ENCODE data around the gene ITGB2.

ITGB2 gene

DNA sequence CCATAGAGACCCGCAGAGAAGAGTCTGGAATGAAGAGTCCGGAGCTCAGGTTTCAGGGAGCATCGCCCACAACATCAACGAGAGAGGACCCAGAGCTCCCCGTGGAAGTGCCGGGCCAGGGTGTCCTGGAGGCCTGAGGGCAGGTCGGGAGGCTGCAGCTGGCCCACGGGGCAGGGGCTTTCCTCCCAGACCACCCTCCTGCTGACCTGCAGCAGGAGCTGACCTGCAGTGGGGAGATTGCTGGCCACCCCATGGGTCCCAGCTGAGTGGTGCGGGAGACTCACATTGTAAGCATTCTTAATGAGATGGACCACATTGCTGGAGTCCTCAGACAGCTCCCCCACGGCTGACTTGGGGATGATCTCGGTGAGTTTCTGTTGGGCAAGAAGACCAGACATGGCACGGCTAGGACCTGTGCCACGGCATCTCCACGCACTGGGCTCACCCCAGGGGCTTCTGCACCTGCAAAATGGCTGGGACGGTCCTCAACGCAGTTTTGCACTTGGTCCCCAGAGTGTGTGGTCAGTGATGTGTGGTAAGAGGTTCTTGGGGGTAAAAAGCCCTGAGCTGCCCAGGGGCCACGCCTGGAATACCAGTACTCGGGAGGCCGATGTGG lies 25.9 kb downstream of the ITGB2 start:
- H3K27ac ChIP-seq = no peak overlapping the region
- TF ChIP-seq, protein P1, sequence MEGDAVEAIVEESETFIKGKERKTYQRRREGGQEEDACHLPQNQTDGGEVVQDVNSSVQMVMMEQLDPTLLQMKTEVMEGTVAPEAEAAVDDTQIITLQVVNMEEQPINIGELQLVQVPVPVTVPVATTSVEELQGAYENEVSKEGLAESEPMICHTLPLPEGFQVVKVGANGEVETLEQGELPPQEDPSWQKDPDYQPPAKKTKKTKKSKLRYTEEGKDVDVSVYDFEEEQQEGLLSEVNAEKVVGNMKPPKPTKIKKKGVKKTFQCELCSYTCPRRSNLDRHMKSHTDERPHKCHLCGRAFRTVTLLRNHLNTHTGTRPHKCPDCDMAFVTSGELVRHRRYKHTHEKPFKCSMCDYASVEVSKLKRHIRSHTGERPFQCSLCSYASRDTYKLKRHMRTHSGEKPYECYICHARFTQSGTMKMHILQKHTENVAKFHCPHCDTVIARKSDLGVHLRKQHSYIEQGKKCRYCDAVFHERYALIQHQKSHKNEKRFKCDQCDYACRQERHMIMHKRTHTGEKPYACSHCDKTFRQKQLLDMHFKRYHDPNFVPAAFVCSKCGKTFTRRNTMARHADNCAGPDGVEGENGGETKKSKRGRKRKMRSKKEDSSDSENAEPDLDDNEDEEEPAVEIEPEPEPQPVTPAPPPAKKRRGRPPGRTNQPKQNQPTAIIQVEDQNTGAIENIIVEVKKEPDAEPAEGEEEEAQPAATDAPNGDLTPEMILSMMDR (conservative IDR thresholded peaks at IDR 0.05) = no peak

DNA sequence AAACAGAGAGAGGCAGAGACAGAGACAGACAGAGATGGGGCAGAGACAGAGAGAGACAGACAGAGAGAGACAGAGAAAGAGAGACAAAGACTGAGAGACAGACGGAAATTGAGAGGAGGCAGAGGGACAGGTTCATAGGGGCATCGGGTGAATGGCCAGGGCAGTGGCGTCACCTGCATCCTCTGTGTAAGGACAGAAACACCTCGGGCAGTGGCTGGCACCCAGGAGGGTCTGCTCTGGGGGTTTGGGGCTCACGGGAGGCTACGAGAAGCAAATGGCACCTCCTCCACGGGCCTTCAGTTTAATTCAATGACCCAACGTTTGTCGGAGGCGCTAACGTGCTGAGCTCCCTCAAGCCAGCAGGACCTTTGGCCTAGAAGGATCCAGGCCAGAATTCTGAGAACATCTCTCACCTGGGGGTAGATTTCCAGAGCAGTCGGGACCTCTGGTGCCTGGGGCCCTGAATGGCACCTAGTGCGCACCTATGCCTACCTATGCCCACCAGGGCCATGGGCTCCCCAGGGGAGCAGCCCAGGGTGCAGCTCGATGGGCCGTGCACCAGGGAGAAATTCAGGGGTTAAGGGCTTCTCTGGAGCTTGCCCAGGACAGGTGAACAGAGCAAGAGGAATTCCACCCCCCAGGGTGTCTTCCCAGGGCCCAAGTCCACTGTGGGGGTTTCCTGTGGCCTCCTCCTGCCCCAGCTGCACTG lies 26.6 kb downstream of the ITGB2 start:
- H3K27ac ChIP-seq = no peak overlapping the region
- TF ChIP-seq, protein P1 (conservative IDR thresholded peaks at IDR 0.05) = no peak

DNA sequence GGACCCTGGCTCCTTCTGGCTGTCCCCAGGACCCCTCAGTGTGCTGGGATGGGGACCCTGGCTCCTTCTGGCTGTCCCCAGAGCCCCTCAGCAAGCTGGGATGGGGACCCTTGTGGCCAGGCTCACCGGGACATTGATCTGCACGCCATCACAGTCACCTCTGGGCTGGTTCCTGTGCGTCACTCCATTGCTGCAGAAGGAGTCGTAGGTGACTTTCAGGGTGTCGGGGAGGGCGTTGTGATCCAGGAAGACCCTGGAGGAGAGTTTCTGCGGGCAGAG lies 27.5 kb downstream of the ITGB2 start:
- TF ChIP-seq, protein P1 (conservative IDR thresholded peaks at IDR 0.05) = no peak

DNA sequence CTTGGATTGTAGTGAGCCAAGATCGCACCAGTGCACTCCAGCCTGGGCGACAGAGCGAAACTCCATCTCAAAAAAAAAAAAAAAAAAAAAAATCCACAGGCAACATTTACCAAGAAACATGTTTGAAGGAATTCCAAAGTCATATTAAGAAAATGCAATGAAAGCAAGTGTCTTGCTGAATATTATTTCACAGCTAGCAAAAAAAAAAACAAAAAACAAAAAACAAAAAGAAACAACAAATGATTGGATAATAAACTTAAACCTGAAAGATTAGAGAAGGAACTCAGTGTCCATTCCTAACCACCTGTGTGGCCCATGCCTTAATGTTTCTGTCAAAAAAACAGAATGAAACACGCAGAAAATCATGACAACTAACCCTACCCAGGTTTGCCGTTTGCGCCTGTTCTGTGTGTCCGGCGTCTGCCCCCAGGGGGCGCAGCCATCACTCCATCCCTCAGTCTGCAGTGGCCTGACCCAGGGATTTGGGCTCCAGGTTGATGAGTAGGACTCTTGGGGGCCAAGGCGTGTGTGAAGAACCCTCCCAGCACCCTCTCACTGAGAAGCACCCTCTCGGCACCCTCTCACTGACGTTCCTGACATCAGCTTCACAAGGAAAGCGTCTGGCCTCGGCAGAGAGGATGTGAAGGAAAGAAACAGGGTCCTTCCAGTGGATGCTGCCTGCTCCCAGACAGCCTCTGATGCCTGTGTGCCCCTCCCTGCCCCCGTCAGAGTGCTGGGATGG lies 28.0 kb downstream of the ITGB2 start:
- H3K27ac ChIP-seq = no peak overlapping the region
- TF ChIP-seq, protein P1 (conservative IDR thresholded peaks at IDR 0.05) = peak; percentile 94

More for the DNA sequence above, 27.5 kb downstream of the ITGB2 start:
- H3K27ac ChIP-seq = no peak overlapping the region

DNA sequence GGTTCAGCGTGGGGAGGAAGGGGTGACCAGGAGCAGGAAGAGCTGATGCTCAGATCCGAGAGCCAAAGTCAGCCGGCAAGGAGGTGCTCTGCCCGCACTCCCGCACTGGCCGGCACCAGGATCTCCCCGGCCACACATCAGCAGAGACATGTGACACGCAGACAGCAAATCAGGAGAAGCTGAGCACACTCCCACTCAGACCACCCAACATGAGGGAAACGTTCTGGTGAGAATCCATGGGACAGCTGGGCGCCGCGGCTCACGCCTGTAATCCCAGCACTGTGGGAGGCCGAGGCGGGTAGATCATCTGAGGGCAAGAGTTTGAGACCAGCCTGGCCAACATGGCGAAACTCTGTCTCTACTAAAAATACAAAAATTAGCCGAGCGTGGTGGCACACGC lies 28.6 kb downstream of the ITGB2 start:
- no peak overlapping the region for H3K27ac ChIP-seq
- TF ChIP-seq, protein P1 (conservative IDR thresholded peaks at IDR 0.05) = no peak

DNA sequence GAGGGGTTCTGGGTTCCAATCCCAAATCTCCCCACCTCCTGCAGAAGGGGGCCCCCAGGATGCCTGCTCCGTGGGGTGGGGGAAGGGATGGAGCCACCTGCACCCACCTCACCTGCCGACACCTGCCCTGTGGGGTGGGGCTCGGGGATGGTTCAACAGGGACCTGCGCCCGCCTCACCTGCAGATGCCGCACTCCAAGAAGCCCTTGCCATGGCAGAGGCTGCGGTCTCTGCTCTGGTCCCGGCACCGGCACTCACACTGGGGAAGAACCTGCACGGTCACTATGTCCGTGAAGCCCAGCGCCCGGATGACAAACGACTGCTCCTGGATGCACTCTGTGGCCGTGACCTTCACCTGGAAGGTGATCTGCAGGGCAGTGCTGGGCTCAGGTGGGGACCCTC lies 29.1 kb downstream of the ITGB2 start:
- TF ChIP-seq, protein P1 (conservative IDR thresholded peaks at IDR 0.05) = no peak

DNA sequence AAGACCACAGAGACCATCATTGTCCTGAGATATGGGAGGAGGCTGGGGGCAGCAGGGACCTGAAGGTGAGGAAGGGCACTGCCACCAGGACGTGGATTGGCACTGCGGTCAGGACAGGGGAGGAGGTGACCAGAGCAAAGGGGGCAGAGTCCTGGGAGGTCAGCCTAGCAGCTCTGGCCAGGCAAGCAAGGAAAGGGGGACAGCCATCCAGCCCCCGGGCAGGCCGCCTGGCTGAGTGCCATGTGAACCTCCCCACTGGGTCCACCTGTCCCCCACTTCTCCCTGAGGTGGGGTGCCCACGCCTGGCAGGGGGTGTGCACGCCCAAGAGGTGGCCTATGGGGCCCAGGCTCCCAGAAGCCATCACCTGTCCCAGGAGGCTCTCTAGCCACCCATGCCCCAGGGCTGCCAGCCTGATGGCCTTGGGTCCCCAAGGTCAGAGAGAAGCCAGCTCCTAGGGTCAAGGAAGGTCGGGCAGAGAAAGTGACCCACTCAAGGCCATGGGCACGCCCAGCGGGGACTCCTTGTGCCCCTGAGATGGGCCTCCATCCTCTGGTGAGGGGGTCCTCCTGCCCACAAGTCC lies 29.6 kb downstream of the ITGB2 start:
- no peak overlapping the region for H3K27ac ChIP-seq
- TF ChIP-seq, protein P1 (conservative IDR thresholded peaks at IDR 0.05) = no peak

More for the DNA sequence above, 29.1 kb downstream of the ITGB2 start:
- H3K27ac ChIP-seq = no peak overlapping the region
